Gastroesophageal sphincter (tissue), 4 donors: ENCODE measurements around the gene ILK. TPM values are rescaled to one million over a fixed set of nuclear protein-coding genes. Genes with fewer than 3 reads are reported as not detected.
A peak's percentile ranks its signal among the peaks of the same experiment; 100 is the strongest.

ENCODE experiments used
- ATAC-seq: fragments of 150-250 bp; one replicate; pipeline ENCODE4 v1.9.1; 2016; ENCODE audit warnings: mild to moderate bottlenecking, moderate library complexity
- H3K27ac ChIP-seq, 4 donors: fragments of 200-600 bp; sonication (generic) in 3 of 4; 1 replicate in 3 of 4; 2 replicates in 1 of 4; pipeline ENCODE4 v1.5.1; 2016 to 2019
- H3K27me3 ChIP-seq: fragments of 200-600 bp; sonication (generic); one replicate; pipeline ENCODE4 v1.5.1; 2019
- H3K36me3 ChIP-seq, 2 donors: fragments of 200-600 bp; sonication (generic); one replicate each; pipeline ENCODE4 v1.5.1; 2019; ENCODE audit warnings: control low read depth in 1 of 2
- H3K4me1 ChIP-seq, 3 donors: fragments of 200-600 bp; sonication (generic); 1 replicate in 2 of 3; 2 replicates in 1 of 3; pipeline ENCODE4 v1.5.1; 2016 to 2019; ENCODE audit warnings: control low read depth in 2 of 3
- H3K4me3 ChIP-seq, 2 donors: fragments of 200-600 bp; sonication (generic); one replicate each; pipeline ENCODE4 v1.5.1; 2019; ENCODE audit warnings: mild to moderate bottlenecking in 1 of 2, moderate library complexity in 1 of 2
- H3K9me3 ChIP-seq, 3 donors: fragments of 200-600 bp; sonication (generic); one replicate each; pipeline ENCODE4 v1.5.1; 2017 to 2019; ENCODE audit warnings: control low read depth in 2 of 3
- CTCF ChIP-seq, 4 experiments: fragments of 200-600 bp in 2 of 4; fragments of 450-650 bp in 2 of 4; sonication (generic) in 1 of 4; IDR thresholded peaks; one replicate each; pipeline ENCODE4 v1.5.1; 2017 to 2019; ENCODE audit warnings: antibody characterized with exemption in 4 of 4, mild to moderate bottlenecking in 2 of 4, moderate library complexity in 2 of 4
- EP300 ChIP-seq: sonication (generic); formaldehyde crosslinking; IDR thresholded peaks from one replicate; pipeline ENCODE4 v1.6.1; 2017; ENCODE audit warnings: antibody characterized with exemption, mild to moderate bottlenecking
- POLR2A ChIP-seq, 2 donors: fragments of 450-650 bp; IDR thresholded peaks; one replicate each; pipeline ENCODE4 v1.6.1; 2017; ENCODE audit warnings: antibody characterized with exemption in 2 of 2, mild to moderate bottlenecking in 2 of 2, moderate library complexity in 1 of 2
- POLR2AphosphoS5 ChIP-seq: sonication (generic); formaldehyde crosslinking; IDR thresholded peaks from one replicate; pipeline ENCODE4 v1.6.1; 2017; ENCODE audit warnings: antibody characterized with exemption
- WGBS, 2 donors: methylation state at CpG; one replicate each; pipeline ENCODE4 v1.1.5; 2018; ENCODE audit warnings: low coverage in 1 of 2; 5-methylcytosine and 5-hydroxymethylcytosine counted together
- total RNA-seq, 4 donors: library from RNA; depleted of rRNA; stranded (reverse); fragments of >200 nt; gene quantifications; one replicate each; pipeline ENCODE4 v1.1.0, GENCODE V29; 2016

Gene ILK
- total RNA-seq, 4 donors from 2014 or later, result 395 to 658 (median 466) TPM

GRCh38 chr11:6642957-6643356, 39.4 kb downstream of the ILK start:
- TF ChIP-seq POLR2AphosphoS5 (no peak), EP300 (no peak), POLR2A (IDR thresholded peaks at IDR 0.05) (no peak), CTCF (IDR thresholded peaks at IDR 0.05) (no peak)
- Histone ChIP-seq H3K4me3 (no peak overlapping the region), H3K4me1 (peaks cover 7 to 62% (median 36%) of the 10 kb centered on the region in 3 donors), H3K27ac (no peak overlapping the region), H3K9me3 (no peaks in the 10 kb centered on the region), H3K27me3 (no peaks in the 10 kb centered on the region), H3K36me3 (peaks cover 0 to 27% of the 10 kb centered on the region in 2 donors)
- ATAC-seq, result no peak
- 79 to 90% methylated on average over 5 to 7 of the region's 7 CpGs for WGBS, 2 donors

GRCh38 chr11:6646071-6646470, 42.5 kb downstream of the ILK start:
- Histone ChIP-seq H3K4me3 (no peak overlapping the region), H3K27ac (peak overlapping the region in 3 of 4 donors; percentile 70 to 81 (median 77)), H3K4me1 (peaks cover 0 to 55% (median 27%) of the 10 kb centered on the region in 3 donors), H3K9me3 (no peaks in the 10 kb centered on the region), H3K36me3 (peaks cover 0 to 11% of the 10 kb centered on the region in 2 donors), H3K27me3 (no peaks in the 10 kb centered on the region)
- peak; percentile 58 for ATAC-seq
- no peak for TF ChIP-seq CTCF (IDR thresholded peaks at IDR 0.05)
- no peak for TF ChIP-seq EP300
- no peak for TF ChIP-seq POLR2A (IDR thresholded peaks at IDR 0.05)
- no peak for TF ChIP-seq POLR2AphosphoS5
- WGBS, 2 donors, result 45 to 49% methylated on average over 6 to 12 of the region's 12 CpGs

GRCh38 chr11:6646576-6646917, 43.0 kb downstream of the ILK start:
- Histone ChIP-seq H3K4me3 (no peak overlapping the region), H3K9me3 (no peaks in the 10 kb centered on the region), H3K4me1 (peaks cover 0 to 55% (median 27%) of the 10 kb centered on the region in 3 donors), H3K27me3 (no peaks in the 10 kb centered on the region), H3K27ac (peak overlapping the region in 3 of 4 donors; percentile 70 to 81 (median 77)), H3K36me3 (peaks cover 0 to 7% of the 10 kb centered on the region in 2 donors)
- WGBS, 2 donors, result 24% methylated on average over 2 of the region's 3 CpGs; no CpG with 5 or more reads in 1 of the 2 donors
- ATAC-seq, result peak; percentile 67
- TF ChIP-seq CTCF (IDR thresholded peaks at IDR 0.05), result no peak
- TF ChIP-seq EP300, result no peak
- TF ChIP-seq POLR2A (IDR thresholded peaks at IDR 0.05), result no peak
- TF ChIP-seq POLR2AphosphoS5, result no peak

GRCh38 chr11:6646918-6647679, 43.5 kb downstream of the ILK start:
- Histone ChIP-seq H3K27ac (peak overlapping the region in 3 of 4 donors; percentile 70 to 81 (median 77)), H3K36me3 (peaks cover 0 to 7% of the 10 kb centered on the region in 2 donors), H3K4me3 (no peak overlapping the region), H3K4me1 (peaks cover 0 to 50% (median 27%) of the 10 kb centered on the region in 3 donors), H3K27me3 (no peaks in the 10 kb centered on the region), H3K9me3 (no peaks in the 10 kb centered on the region)
- WGBS, 2 donors, result 17 to 21% methylated on average over 5 to 9 of the region's 9 CpGs
- peak; percentile 39 for ATAC-seq
- no peak for TF ChIP-seq POLR2A (IDR thresholded peaks at IDR 0.05)
- no peak for TF ChIP-seq EP300
- no peak for TF ChIP-seq CTCF (IDR thresholded peaks at IDR 0.05)
- no peak for TF ChIP-seq POLR2AphosphoS5

- peaks cover 0 to 56% (median 27%) of the 10 kb centered on the region in 3 donors for H3K4me1 ChIP-seq
- 86 to 90% methylated on average over 1 to 2 of the region's 2 CpGs for WGBS, 2 donors
- peak overlapping the region in 3 of 4 donors; percentile 70 to 81 (median 77) for H3K27ac ChIP-seq
- no peak for ATAC-seq
- H3K9me3 ChIP-seq, result no peaks in the 10 kb centered on the region
- no peak for TF ChIP-seq POLR2AphosphoS5
- no peak for TF ChIP-seq CTCF (IDR thresholded peaks at IDR 0.05)
- TF ChIP-seq POLR2A (IDR thresholded peaks at IDR 0.05), result no peak
- TF ChIP-seq EP300, result no peak
- peaks cover 0 to 7% of the 10 kb centered on the region in 2 donors for H3K36me3 ChIP-seq
- no peaks in the 10 kb centered on the region for H3K27me3 ChIP-seq
- H3K4me3 ChIP-seq, result no peak overlapping the region
Measured at GRCh38 chr11:6647836-6648235, 44.3 kb downstream of the ILK start.
